Caco-2 (cell line): ENCODE results near the gene GBE1. TPM values are rescaled to one million over a fixed set of nuclear protein-coding genes. Genes with fewer than 3 reads are reported as not detected.

Experiments
- BruUV-seq: library from RNA; stranded (reverse); fragments of 400-500 nt; replicated peaks from 2 replicates; lab custom pipeline; 2021; lab: Mats Ljungman, UMichigan
- CTCF ChIA-PET: fragments of 300-600 bp; sonication (Branson Sonifier 250); formaldehyde crosslinking; loops from one replicate; lab custom pipeline; 2022; ENCODE audit warnings: antibody characterized with exemption; lab: Charles Lee
- POLR2A ChIA-PET: fragments of 300-600 bp; sonication (Branson Sonifier 250); formaldehyde crosslinking; loops from one replicate; lab custom pipeline; 2022; ENCODE audit warnings: antibody characterized with exemption; lab: Charles Lee
- DNase-seq, 2 experiments: peaks; one replicate each; pipeline versions ENCODE4 v3.0.0 to v3.0.0-alpha.2; 2020 to 2022
- H3K27me3 ChIP-seq: replicated peaks from 2 replicates; pipeline ENCODE4 v1.6.0; 2011; ENCODE audit warnings: low read length; ENCODE audit not compliant: control insufficient read depth, insufficient read depth
- H3K36me3 ChIP-seq: 2 replicates; pipeline ENCODE4 v1.5.1; 2011; ENCODE audit warnings: low read length; ENCODE audit not compliant: control insufficient read depth, insufficient read depth
- H3K4me1 ChIP-seq: fragments of 250-450 bp; sonication (Bioruptor Pico); 2 replicates; pipeline ENCODE4 v1.5.1; 2020; ENCODE audit warnings: mild to moderate bottlenecking
- H3K4me3 ChIP-seq: 2 replicates; pipeline ENCODE4 v1.5.1; 2011; ENCODE audit warnings: low read depth, mild to moderate bottlenecking, control low read depth, low read length
- H3K9me3 ChIP-seq: fragments of 250-450 bp; sonication (Bioruptor Pico); 2 replicates; pipeline ENCODE4 v1.5.1; 2020; ENCODE audit warnings: mild to moderate bottlenecking, moderate library complexity
- H3K27ac Mint-ChIP-seq: one replicate; pipeline ENCODE4 v1.8.0; 2022; ENCODE audit warnings: mixed read lengths; ENCODE audit not compliant: unreplicated experiment
- H3K27me3 Mint-ChIP-seq: one replicate; pipeline ENCODE4 v1.8.0; 2022; ENCODE audit warnings: mixed read lengths; ENCODE audit not compliant: insufficient read depth, unreplicated experiment
- H3K36me3 Mint-ChIP-seq: one replicate; pipeline ENCODE4 v1.8.0; 2022; ENCODE audit warnings: mild to moderate bottlenecking, mixed read lengths; ENCODE audit not compliant: insufficient read depth, unreplicated experiment
- H3K4me1 Mint-ChIP-seq: one replicate; pipeline ENCODE4 v1.8.0; 2022; ENCODE audit warnings: low read depth, mixed read lengths; ENCODE audit not compliant: unreplicated experiment
- H3K4me3 Mint-ChIP-seq: one replicate; pipeline ENCODE4 v1.8.0; 2022; ENCODE audit warnings: mild to moderate bottlenecking, moderate library complexity, mixed read lengths; ENCODE audit not compliant: unreplicated experiment
- H3K9me3 Mint-ChIP-seq: one replicate; pipeline ENCODE4 v1.8.0; 2022; ENCODE audit warnings: mixed read lengths; ENCODE audit not compliant: unreplicated experiment
- intact Hi-C: fragments of 100-400 bp; cut with micrococcal nuclease; formaldehyde crosslinking; loops from one replicate; pipeline ENCODE4 v1.10.0; 2022; ENCODE audit not compliant: unreplicated experiment
- total RNA-seq: library from RNA; stranded (reverse); gene quantifications from 2 replicates; pipeline ENCODE4 v1.2.3, GENCODE V29; 2022
- TF ChIP-seq, protein P1 (sequence below), 2 experiments: fragments of 200-600 bp in 1 of 2; IDR thresholded peaks; 1 replicate in 1 of 2; 2 replicates in 1 of 2; pipeline versions ENCODE4 v1.5.1 to v1.8.0; 2011 to 2022; ENCODE audit warnings: antibody characterized with exemption in 1 of 2, control low read depth in 1 of 2, inconsistent platforms in 1 of 2, low read depth in 1 of 2, low read length in 1 of 2, mild to moderate bottlenecking in 1 of 2, moderate library complexity in 1 of 2; ENCODE audit not compliant: insufficient read depth in 1 of 2, severe bottlenecking in 1 of 2, unreplicated experiment in 1 of 2

The GBE1 gene
- total RNA-seq, 1 experiment from 2014 or later: 8.2 TPM

DNA sequence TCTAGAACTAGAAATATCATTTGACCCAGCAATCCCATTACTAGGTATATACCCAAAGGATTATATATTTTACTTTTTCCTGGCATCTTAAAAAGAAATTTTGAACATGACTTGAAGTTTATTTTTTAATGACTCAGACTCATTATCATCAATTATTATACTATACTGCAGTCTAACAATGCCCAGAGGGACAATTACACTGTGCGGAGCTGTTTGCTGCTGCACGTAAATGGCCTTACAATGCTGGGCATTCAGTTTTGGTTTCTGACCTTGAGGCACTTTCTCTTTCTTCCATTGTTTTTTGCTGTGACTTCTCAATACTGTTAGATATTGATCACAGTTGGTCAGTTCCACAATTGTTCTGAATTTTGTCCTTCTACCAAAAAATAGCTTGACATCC is 128.8 kb downstream of the GBE1 start:
- BruUV-seq: no TSS peak
- no peak overlapping the region for H3K4me3 Mint-ChIP-seq
- H3K36me3 Mint-ChIP-seq: no peaks in the 10 kb centered on the region
- no peaks in the 10 kb centered on the region for H3K9me3 Mint-ChIP-seq
- intact Hi-C loops: no loop called here
- TF ChIP-seq, protein P1, sequence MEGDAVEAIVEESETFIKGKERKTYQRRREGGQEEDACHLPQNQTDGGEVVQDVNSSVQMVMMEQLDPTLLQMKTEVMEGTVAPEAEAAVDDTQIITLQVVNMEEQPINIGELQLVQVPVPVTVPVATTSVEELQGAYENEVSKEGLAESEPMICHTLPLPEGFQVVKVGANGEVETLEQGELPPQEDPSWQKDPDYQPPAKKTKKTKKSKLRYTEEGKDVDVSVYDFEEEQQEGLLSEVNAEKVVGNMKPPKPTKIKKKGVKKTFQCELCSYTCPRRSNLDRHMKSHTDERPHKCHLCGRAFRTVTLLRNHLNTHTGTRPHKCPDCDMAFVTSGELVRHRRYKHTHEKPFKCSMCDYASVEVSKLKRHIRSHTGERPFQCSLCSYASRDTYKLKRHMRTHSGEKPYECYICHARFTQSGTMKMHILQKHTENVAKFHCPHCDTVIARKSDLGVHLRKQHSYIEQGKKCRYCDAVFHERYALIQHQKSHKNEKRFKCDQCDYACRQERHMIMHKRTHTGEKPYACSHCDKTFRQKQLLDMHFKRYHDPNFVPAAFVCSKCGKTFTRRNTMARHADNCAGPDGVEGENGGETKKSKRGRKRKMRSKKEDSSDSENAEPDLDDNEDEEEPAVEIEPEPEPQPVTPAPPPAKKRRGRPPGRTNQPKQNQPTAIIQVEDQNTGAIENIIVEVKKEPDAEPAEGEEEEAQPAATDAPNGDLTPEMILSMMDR (IDR thresholded peaks at IDR 0.05; ENCODE audit: insufficient read depth in 1 of 2, low read depth in 1 of 2, low read length in 1 of 2, severe bottlenecking in 1 of 2, unreplicated experiment in 1 of 2): no peak
- H3K4me3 ChIP-seq: no peak overlapping the region
- H3K27ac Mint-ChIP-seq: no peak overlapping the region
- H3K36me3 ChIP-seq: no peaks in the 10 kb centered on the region
- H3K4me1 Mint-ChIP-seq: no peaks in the 10 kb centered on the region
- H3K27me3 Mint-ChIP-seq: no peaks in the 10 kb centered on the region
- ChIA-PET CTCF (no interaction called here), POLR2A (no interaction called here)
- no peaks in the 10 kb centered on the region for H3K9me3 ChIP-seq
- DNase-seq: no peak
- H3K4me1 ChIP-seq: no peaks in the 10 kb centered on the region
- H3K27me3 ChIP-seq: no peaks in the 10 kb centered on the region

DNA sequence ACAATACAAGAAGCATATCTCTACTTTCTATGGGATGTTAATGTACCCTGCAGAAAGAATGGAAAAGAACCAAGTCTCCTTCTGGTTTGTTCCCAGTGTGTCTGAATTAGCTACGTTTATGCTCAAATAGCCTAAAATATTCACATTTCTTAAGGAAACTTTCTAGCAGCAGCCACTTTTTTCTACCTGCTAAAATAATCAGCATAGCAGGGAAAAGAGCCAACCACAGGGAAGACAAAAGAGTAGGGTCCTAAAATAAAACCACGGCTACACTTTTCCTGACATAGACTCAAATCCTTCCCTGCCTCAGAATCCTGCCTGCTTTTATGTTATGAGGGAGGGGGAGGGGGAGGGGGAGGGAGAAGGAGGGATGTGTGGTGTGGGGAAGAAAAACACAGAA is 136.7 kb downstream of the GBE1 start:
- Mint-ChIP-seq H3K27me3 (no peaks in the 10 kb centered on the region), H3K27ac (no peak overlapping the region), H3K4me3 (no peak overlapping the region), H3K36me3 (no peaks in the 10 kb centered on the region), H3K9me3 (no peaks in the 10 kb centered on the region), H3K4me1 (no peaks in the 10 kb centered on the region)
- TF ChIP-seq, protein P1 (IDR thresholded peaks at IDR 0.05; ENCODE audit: insufficient read depth in 1 of 2, low read depth in 1 of 2, low read length in 1 of 2, severe bottlenecking in 1 of 2, unreplicated experiment in 1 of 2): no peak
- DNase-seq: no peak
- H3K9me3 ChIP-seq: no peaks in the 10 kb centered on the region
- intact Hi-C loops: no loop called here
- no TSS peak for BruUV-seq
- CTCF ChIA-PET: no interaction called here
- POLR2A ChIA-PET: no interaction called here
- no peak overlapping the region for H3K4me3 ChIP-seq
- H3K4me1 ChIP-seq: no peaks in the 10 kb centered on the region
- no peaks in the 10 kb centered on the region for H3K36me3 ChIP-seq
- no peaks in the 10 kb centered on the region for H3K27me3 ChIP-seq

DNA sequence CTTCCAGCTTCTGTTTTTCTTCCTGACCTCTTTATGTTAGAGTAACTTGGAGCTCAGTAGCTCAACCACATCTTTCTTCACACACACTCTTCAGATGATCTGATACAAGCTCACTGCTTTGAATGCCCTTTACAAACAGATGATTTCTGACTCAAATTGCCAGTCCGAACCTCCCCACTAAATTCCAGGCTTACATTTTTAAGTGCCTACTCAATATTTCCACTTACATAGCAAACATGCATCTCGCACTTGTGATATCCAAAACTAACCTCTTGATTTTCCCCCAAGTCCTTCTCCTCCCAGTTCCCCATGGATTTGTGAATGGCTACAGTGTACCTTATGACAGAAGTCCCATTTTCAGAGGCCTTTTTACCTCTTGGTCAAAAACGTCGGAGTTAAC is 139.1 kb downstream of the GBE1 start:
- Mint-ChIP-seq H3K4me3 (no peak overlapping the region), H3K27ac (no peak overlapping the region), H3K27me3 (no peaks in the 10 kb centered on the region), H3K4me1 (no peaks in the 10 kb centered on the region), H3K9me3 (no peaks in the 10 kb centered on the region), H3K36me3 (no peaks in the 10 kb centered on the region)
- Histone ChIP-seq H3K4me1 (no peaks in the 10 kb centered on the region), H3K4me3 (no peak overlapping the region), H3K36me3 (no peaks in the 10 kb centered on the region), H3K27me3 (no peaks in the 10 kb centered on the region), H3K9me3 (no peaks in the 10 kb centered on the region)
- intact Hi-C loops: no loop called here
- ChIA-PET POLR2A (no interaction called here), CTCF (no interaction called here)
- TF ChIP-seq, protein P1 (IDR thresholded peaks at IDR 0.05; ENCODE audit: insufficient read depth in 1 of 2, low read depth in 1 of 2, low read length in 1 of 2, severe bottlenecking in 1 of 2, unreplicated experiment in 1 of 2): no peak
- DNase-seq: no peak
- no TSS peak for BruUV-seq
